GM21423 (cell line): ENCODE results near the gene DAB2IP.

Experiments used
- ATAC-seq: cut with Tn5 transposase; IDR thresholded peaks from one replicate; pipeline ENCODE4 v1.9.1; 2021; ENCODE audit warnings: mild to moderate bottlenecking, moderate library complexity; ENCODE audit not compliant: unreplicated experiment

The DAB2IP gene

DNA sequence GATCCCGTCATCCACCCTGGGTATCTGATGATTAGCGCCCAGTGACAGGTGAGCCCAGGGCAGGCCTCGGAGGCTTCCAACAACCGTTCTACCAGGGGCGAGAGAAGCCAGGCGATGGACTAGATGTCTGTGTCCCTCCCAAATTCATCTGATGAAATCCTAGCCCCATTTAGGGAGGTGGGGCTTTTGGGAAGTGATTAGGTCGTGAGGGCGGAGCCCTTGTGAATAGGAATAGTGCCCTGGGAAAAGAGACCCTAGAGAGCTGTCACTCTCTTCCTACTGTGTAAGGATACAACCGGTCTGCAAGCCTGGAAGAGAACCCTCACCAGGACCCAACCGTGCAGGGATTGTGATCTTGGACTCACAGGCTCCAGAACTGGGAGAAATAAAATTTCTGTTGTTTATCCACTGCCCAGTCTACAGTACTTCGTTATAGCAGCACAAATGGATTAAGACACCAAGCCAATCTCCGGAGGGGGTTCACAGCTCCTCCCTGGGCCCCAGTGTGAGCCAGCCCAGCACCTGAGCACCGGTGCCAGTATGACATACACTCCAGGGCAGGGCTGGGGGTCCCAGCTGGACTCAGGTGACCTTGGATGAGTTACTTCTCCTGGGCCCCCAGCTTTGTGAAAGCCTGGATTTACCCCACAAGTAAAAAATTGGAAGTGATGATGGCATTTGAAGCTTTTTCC, 162.2 kb downstream of the DAB2IP start:
- ATAC-seq, result no peak

DNA sequence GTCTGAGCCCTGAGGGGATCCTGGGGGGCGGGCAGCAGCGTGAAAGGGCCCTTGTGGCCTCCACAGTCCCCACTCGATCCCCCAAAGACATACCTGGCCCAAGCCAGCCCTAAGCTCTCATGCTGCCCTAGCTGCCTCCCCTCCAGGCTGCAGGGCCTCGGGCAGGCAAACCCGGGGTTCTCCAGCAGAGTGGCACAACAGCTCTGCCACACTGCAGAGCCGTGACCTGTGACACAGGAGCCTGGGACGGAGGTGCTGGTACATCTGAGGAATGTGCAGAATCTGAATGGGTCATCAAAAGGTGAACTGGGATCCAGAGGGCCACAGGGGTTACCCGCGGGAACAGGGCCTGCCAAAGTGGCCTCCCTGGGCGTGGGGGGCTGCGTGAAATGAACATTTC, 163.2 kb downstream of the DAB2IP start:
- ATAC-seq, result no peak

DNA sequence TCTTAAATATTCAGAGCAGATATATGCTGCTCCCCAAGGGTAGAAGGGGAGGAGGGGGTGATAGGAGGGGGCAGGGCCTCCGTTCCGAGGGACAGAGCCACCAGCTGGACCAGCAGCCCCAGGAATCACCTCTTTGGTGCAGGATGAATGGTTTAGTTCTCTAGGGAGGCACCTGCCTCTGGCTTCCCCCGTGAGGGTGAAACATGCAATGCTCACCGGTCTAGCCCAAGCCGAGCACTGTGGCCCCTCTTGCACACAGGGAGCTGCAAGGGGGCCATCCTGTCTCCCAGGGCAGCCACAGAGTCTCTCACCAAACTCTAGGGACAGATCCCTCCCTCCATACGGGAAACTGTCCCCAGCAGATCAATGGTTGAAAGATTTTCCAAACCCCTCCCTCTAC, 163.7 kb downstream of the DAB2IP start:
- ATAC-seq, result no peak

DNA sequence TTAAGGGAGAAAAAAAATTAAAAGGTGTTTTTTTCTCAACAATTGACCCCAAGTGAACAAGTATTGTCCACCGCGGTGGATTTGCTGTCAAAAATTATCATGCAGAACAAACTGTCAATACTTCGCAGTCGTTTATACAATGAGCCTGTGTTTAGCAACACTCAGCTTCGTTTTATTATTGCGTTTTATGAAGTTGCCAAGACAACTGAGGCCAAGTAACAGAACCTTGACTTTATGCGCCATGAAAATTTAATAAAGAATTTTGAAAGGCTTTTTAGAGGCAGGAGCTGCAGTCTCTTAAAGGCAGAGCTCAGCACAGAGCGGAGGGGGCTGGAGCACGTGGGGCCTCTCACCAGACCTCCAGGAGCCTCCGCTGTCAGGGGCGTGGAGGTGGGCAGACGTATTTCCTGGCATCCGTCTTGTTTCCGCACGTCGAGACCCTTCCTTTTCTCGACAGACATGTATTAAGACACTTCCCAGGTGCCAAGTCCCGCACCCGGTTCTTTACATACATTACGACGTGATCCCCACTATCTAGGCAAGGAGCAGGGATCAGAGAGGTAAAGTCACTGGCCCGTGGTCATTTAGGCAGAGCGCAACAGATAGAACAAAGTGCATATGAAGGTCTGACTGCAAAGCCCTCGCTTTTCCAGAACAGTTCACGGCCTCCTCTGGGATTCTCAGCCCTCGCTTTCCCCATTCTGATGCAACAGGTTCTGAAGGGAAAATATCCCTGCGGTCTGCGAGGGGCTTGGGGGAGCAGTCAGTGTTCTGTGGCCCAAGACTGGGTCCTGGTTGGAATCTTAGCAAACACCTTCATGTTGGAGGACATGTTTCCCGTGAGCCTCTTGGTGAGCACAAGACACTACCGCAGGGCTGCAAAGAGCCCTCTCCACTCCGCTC, 164.4 kb downstream of the DAB2IP start:
- ATAC-seq, result no peak

DNA sequence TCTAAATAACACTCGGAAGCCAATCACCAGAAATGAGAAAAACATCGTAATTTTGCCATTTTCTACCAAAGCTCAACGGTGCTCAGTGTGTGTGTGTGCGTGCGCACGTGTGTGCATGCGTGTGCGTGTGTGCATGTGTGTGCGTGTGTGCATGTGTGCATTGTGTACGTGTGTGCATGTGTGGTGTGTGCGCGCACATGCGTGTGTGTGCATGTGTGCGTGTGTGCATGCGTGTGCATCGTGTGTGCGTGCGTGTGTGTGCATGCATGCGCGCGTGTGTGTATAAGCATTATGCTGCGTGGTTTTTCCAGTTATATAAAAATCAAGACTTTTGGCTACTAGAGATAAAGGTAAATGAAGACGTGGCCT, 165.0 kb downstream of the DAB2IP start:
- no peak for ATAC-seq

DNA sequence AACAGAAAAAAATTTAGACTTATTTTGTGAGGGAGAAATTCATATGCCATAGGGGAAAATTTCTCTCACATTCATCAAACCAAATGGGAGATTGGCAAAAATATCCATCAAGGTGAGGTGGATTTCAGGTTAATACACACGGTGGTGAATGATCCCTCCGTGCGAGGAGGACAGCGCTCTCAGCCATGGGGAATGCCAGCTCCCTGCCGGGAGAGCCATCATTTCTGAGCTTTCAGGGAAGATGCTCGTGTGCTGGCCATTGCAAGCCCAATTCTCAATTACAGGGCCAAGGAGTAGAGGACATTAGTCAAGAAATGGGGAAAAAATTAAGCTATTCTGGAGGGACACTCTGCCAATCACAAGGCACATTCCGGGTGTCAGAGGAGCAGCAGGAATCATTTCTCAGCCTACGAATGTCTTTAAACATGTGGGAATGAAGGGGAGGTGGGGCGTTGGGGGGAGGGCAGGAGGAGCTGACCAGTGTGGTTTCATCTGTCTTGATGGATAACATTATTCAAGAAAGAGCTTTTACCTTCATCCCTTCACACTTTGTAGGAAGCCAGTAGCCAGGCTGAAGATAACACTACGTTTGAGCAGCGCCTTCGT, 165.5 kb downstream of the DAB2IP start:
- no peak for ATAC-seq

DNA sequence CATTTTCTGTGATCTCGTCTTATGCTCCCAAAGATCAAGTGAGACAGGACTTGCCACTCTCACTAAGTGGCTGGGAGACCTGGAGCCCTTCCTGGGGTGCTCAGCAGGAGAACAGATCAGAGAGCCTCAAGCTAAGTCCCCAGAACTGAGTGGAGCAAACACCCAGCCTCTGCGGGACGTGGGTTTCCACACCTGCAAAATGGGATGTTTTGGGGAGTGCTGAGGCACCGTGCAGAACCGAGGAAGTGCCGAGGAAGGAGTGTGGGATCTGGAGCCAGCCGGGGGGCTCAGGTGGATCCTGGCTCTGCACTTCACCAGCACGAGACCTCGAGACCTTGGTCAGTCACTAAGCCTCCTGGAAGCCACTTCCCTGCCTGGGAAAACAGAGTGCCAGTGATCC, 166.0 kb downstream of the DAB2IP start:
- no peak for ATAC-seq

DNA sequence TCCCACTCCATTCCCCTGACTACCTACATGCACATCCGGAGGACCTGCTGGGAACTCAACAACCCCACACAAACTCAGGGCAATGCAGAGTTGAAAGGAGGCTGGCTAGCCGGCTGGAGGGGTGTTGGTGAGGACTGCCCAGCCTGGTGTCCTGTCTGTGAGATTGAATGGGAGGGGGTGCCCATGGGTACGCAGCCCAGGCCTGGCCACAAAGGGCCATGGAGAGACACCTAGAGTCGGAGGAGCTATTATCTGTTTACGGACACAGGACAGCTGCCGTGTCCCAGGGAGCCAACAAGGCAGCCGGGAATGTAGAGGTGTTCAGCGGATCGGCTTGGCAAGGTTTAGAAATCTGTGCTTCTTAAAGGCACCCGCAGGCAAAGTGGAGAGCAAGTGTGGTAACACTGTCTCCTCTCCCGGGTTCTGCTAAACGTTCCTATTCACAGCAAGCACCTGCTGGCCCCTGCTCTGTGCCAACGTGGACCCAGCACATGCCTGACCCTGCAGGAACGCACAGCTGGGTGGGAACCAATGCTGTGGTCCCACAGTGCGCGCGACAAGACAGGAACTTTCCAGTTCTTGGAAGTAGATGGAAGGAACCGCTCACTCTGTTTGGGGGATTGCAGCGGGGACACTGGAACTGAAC, 166.7 kb downstream of the DAB2IP start:
- no peak for ATAC-seq

DNA sequence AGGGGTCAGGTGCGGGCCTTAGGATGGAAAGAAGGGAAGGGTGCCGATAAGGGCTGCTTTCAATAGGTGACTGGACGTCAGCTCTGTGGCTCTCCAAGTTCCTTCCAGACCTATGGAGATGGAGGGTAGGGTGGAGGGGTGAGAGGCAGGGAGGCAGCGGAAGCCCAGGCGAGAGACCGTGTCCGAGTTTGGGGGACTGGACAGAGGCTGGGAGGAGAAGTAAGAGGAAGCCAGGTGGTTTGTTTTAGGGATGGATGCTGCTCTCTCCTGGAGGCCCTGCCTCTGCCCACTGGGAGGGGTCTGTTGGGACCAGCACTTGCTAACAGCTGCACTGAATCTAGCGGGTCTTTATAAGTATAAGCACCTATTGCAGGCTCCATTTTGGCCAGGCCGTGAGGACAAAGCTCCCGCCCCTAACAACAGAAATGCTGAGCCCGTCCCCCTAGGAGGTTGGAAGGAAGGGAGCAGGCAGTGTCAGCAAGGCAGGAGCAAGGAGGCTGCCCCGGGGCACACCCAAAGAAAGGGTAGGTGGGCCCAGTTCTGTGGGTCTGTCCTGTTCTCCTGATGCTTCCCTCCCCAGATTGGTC, 167.5 kb downstream of the DAB2IP start:
- ATAC-seq, result no peak

DNA sequence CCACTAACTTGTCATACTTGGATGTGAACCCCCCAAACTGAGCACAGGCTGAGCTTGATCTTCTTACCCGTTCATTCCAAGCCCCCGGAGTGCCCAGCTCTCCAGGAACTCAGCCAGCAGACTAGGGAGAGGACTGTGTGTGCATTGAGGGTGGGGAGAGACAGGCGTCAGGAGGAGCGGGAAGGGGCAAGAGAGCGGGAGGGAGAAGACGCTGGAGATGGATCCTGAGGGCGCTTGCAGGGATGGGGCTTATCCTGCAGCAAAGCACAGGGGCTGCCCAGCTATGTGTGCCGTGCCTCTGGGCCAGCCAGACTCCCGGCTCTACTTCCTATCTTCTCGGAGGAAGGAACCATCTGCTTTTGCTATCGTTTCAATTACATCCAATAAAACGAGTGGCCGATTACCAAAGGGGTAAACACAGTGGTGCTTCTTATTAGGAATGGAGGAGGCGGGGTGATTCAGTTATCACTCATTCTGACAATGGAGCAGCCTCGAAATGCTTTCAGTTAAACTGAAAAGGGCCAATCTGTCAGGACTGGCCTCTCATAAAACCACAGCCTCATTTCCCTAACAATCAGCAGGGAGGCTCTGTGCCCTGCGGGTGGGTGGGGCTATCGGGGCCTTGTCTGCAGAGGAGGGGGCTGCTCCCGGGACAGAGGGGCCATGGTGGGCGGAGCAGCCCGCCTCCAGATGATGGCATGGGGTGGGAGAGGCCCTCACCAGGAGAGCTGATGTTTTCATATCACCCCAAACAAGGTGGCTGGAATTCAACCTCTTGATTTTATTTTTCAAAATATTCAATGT, 168.2 kb downstream of the DAB2IP start:
- ATAC-seq, result no peak

DNA sequence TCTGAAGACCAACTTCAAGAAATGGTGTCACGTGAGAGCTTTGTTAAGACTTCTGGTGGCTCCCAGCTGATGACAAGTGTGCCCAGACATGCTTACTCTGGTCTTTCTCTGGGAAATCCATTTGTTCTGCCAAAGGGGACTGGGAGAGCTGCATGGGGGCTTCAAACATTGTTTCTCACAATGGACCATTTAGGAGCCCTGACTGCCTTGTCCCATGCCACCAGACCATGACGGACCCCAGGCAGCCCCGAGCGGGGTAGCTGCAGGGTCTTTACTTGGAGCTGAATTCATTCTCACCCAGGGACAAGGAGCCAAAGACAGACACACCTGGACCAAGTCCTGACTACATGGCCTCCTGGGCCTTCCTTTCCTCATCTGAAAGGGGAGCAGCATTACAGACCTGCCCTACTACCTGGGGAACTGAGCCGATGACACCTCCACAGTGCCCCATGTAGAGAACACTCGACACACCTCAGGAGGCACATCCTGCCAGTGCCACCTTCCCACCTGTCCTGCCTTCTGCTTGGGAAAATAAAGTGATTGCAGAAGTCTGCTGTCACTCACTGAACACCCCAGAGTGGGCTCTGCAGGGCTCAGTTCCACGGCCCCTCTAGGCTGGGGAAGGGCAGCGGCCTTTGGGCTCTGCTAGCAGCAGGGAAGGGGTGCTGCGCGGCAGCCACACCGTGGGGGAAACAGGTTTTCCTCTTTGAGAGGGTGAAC, 169.0 kb downstream of the DAB2IP start:
- ATAC-seq, result no peak

DNA sequence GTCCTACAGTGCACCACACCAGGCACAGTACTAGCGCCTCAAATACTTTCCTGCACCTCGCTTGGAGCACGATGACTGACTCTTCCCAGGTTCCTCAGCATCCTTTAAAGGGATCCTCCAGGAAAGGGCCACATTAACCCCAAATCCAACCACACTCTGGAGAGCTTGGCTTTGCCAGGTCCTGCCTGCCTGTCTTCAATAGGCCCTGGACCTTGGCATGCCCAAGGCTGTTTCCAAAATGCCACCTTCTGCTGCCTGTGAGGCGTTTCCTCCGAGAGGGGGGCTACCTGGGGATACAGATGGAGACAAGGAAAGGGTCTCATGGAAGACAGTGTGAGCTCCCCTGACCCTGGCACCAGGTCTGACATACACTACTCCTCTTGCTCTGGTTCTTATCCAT, 169.9 kb downstream of the DAB2IP start:
- no peak for ATAC-seq

DNA sequence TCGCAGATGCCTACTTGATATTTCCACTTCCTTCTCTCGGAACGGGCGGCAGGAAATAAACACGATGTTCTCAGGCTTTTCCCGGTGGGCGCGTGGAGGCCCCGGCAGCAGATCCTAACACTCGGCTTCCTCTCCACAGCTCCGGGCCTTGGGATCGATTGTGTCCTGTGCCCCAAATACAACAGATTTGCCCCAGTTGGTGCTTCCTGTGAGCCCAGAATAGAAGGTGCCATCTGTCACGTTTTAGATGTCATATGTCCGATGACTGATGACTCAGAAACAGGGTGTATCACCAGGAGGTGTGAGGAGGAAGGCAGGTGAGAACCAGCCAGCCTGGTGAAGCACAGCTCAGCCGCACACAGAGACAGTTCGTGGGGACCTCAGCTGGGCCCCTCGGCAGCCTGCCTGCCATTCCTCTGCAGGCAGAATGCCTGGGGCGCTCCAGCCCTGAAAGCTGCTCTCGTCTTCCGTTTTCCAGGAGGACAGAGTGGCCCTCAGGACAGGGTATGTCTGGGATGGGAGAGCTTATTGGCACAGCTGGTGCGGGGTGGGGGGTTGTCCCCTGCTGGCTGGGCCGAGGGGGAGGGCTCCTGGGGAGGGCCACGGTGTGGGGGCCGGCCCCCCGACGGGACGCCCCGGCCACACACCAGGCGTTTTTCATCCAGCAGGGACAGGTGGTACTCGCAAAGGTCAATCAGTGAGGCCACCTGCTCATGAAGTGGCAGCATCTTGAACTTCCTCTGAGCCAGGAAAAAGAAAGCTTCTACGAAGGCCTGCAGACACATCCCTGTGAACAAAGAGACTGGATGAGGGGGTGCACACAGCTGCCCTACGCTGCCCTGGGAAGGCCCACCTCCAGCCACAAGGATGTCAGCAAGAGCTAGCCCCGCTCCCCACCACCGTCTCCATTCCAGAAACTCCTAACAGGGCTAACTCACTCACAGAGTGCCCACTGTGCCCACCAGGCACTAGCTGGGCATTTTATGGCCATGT, 171.0 kb downstream of the DAB2IP start:
- ATAC-seq, result no peak

DNA sequence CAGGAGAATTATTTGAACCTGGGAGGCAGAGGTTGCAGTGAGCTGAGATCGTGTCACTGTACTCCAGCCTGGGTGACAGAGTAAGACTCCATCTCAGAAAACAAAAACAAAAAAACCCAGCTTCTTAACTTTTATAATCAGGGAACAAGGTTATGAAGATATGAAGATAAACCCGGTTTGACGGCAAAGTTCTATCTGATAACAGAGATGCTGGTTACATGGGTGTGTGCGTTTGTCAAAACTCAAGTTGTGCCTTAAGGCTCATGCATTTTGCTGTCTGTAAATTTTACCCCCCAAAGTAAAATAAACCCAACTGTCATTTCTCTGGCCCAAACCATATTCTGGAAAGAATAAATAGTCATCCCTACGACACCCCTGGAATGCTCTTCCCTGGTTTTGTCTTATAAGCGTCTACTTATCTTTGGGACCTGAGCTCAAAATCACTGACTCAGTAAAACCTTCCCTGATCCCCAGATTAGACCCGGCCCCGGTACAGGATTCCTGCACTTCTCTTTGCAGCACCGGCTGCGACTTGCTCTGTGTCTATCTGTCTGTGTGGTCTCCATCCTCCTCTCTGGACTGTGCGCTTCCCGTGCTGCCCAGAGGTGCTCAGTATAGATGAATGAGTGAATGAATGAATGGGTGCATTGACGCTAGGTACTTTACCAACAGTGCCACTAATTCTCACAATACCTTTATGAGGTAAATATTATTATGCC, 172.2 kb downstream of the DAB2IP start:
- ATAC-seq, result no peak

DNA sequence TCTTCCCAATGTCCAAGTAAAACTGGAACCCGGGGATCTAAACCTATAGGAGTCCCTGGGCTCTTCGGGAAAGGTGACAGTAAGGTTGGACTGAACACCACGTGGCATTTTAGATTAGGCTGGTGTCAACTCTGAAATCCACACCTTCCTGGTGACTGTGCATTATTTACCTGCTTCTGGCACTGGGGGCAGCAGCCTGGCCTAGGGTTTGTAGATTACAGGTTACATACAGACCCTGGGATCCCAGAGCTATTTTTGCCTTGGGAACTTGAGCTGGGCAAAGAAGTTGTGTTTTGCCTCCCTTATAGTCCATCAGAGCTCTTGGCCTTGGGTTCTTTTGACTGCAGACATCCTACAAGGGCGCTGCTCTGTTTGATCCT, 173.2 kb downstream of the DAB2IP start:
- ATAC-seq, result no peak

DNA sequence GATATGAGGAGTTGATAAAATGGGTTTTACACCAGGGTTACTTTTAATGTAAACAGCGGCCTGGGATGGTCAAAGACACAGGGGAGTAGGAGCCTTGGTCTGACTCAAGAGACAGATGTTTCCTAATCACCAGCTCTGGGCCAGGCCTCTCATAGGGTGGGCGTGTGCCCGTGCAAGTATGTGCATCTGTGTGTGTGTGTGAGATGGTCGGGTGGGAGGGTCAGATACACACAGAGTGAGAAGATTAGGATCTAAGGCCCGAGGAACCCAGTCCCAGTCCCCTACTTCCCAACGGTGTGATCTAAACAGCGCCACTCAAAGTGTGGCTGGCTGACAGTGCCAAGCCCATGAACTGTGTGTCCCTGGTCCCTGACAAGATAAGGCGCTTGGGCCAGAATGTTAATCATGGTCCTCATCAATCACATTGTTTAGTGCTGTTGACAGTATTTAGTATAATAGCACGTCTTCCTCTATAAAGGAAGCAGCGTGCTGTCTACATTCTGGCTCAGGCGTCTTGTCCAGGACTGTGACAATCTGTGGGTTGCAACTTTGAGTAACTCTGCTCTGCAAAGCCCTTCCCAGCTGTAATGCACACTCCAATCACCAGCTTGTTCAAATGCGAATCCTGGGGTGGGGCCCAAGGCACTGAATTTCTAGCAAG, 173.7 kb downstream of the DAB2IP start:
- ATAC-seq, result no peak

DNA sequence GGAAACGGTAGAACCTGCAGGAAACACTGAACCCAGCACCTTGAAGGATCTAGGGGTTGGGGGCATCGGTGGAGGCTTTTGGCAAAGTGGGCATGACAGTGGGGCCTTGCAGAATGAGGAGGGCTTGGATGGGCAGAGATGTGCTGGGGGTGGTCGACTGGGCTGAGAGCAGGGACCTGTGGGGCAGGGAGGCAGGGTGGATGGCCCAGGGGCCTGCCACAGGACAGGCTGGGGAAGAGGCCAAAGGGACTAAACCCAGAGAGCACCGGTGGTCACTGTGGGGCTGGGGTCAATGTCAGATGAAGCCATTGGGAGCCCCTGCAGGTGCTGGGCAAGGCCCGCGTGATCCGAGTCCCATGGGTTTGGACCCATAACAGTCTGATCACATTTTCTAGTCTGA, 175.3 kb downstream of the DAB2IP start:
- no peak for ATAC-seq
